ENCODE results near the gene RBM4B.

DNA sequence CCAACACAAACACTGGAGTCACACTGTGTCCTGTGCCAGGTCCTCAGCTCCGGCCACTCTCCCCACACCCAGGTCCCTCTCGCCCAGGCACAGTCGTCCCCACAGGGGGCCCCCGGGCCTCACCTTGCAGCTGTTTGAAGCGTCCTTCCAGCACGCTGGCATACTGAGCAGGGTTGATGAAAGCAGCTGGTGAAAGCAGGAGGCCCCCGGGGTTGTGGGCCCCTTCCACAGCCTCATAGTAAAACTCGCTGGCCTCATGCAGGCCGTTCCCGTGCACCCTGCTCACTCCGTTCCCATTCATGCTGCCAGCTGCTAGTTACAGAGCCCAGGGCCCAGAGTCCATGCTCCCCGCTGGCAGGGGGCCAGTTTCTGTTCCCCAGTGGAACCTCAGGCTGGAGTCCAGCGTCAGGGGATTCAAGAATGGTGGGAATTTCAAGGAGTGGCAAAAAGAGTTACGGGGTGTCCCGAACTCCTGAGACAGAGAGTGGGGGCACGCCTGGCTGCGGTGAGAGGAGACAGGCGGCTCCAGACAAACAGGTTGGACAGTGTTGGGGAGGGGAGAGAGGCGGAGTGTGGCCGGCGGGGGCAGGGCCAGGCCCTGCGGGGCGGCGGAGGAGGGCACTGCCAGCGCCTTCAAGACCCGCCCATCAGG, 40.8 kb upstream of the RBM4B start:
- TF ChIP-seq, protein P1, sequence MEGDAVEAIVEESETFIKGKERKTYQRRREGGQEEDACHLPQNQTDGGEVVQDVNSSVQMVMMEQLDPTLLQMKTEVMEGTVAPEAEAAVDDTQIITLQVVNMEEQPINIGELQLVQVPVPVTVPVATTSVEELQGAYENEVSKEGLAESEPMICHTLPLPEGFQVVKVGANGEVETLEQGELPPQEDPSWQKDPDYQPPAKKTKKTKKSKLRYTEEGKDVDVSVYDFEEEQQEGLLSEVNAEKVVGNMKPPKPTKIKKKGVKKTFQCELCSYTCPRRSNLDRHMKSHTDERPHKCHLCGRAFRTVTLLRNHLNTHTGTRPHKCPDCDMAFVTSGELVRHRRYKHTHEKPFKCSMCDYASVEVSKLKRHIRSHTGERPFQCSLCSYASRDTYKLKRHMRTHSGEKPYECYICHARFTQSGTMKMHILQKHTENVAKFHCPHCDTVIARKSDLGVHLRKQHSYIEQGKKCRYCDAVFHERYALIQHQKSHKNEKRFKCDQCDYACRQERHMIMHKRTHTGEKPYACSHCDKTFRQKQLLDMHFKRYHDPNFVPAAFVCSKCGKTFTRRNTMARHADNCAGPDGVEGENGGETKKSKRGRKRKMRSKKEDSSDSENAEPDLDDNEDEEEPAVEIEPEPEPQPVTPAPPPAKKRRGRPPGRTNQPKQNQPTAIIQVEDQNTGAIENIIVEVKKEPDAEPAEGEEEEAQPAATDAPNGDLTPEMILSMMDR (conservative IDR thresholded peaks at IDR 0.05; ENCODE audit: low read length), result no peak
- TF ChIP-seq EZH2phosphoT487 (IDR thresholded peaks at IDR 0.05; ENCODE audit: borderline replicate concordance), result no peak

Measured in Loucy (cell line).